ENCODE measurements around the gene CCDC88A. TPM values are rescaled to one million over a fixed set of nuclear protein-coding genes. Genes with fewer than 3 reads are reported as not detected.
"Not testable (repeated sequence)": the region's sequence is repeated elsewhere in the genome, so short reads cannot be mapped to it uniquely, and the experiment has no call there.

Gene CCDC88A
- total RNA-seq = 66.2 TPM
- 10 to 100 TPM; 48.7 to 76.6 (median 60.6) TPM for polyA plus RNA-seq (ENCODE audit: insufficient read depth in 1 of 8, insufficient read length in 8 of 8, low replicate concordance in 1 of 8)
- long read RNA-seq, donor 1, partial matches to known transcripts = 0 of 2 reads
- long read RNA-seq, donor 1, other reads (novel, unspliced or antisense) = 0 of 2 reads
- long read RNA-seq, donor 2 = 0 reads
- long read RNA-seq, donor 3, full-length matches to known transcripts = 4 of 12 reads
- long read RNA-seq, donor 3, partial matches to known transcripts = 8 of 12 reads
- long read RNA-seq, donor 3, other reads (novel, unspliced or antisense) = 0 of 12 reads
- long read RNA-seq, donor 4, full-length matches to known transcripts = 2 of 9 reads
- long read RNA-seq, donor 4, partial matches to known transcripts = 7 of 9 reads
- long read RNA-seq, donor 4, other reads (novel, unspliced or antisense) = 0 of 9 reads
- long read RNA-seq, donor 5, partial matches to known transcripts = 29 of 32 reads
- long read RNA-seq, donor 5, other reads (novel, unspliced or antisense) = 0 of 32 reads
- long read RNA-seq, donor 6, full-length matches to known transcripts = 5 of 14 reads
- long read RNA-seq, donor 6, partial matches to known transcripts = 9 of 14 reads
- long read RNA-seq, donor 6, other reads (novel, unspliced or antisense) = 0 of 14 reads
- long read RNA-seq, donor 7, partial matches to known transcripts = 13 of 16 reads
- long read RNA-seq, donor 7, other reads (novel, unspliced or antisense) = 0 of 16 reads
- long read RNA-seq, donor 8, full-length matches to known transcripts = 5 of 19 reads
- long read RNA-seq, donor 8, partial matches to known transcripts = 14 of 19 reads
- long read RNA-seq, donor 8, other reads (novel, unspliced or antisense) = 0 of 19 reads
- long read RNA-seq, donor 9, partial matches to known transcripts = 16 of 18 reads
- long read RNA-seq, donor 9, other reads (novel, unspliced or antisense) = 0 of 18 reads
- long read RNA-seq, donor 10, full-length matches to known transcripts = 3 of 39 reads
- long read RNA-seq, donor 10, partial matches to known transcripts = 36 of 39 reads
- long read RNA-seq, donor 10, other reads (novel, unspliced or antisense) = 0 of 39 reads
- long read RNA-seq, donor 11, full-length matches to known transcripts = 3 of 23 reads
- long read RNA-seq, donor 11, partial matches to known transcripts = 20 of 23 reads
- long read RNA-seq, donor 11, other reads (novel, unspliced or antisense) = 0 of 23 reads

GRCh38 chr2:55419679-55420438, at the start of gene CCDC88A:
Gene CCDC88A, minus strand, starts transcription at chr2:55419856. Its CDS starts 777 bp downstream, at chr2:55419079.
- Histone ChIP-seq H3K27me3 (ENCODE audit: control insufficient read depth, insufficient read depth, low read length) (no peaks in the 10 kb centered on the region), H3K4me1 (ENCODE audit: control insufficient read depth, insufficient read depth, low read length) (peaks cover 10% of the 10 kb centered on the region), H3K27ac (ENCODE audit: low read length) (peak within 1 kb of the TSS; percentile 99), H3K4me3 (ENCODE audit: low read length) (peak within 1 kb of the TSS; percentile 99), H3K36me3 (ENCODE audit: control insufficient read depth, insufficient read depth, low read length) (peaks cover 3% of the 10 kb centered on the region), H3K9me3 (replicated peaks; ENCODE audit: control insufficient read depth, low read depth, low read length) (no peaks in the 10 kb centered on the region)
- peak; percentile 99 for DNase-seq
- WGBS (ENCODE audit: insufficient coverage) = 0% methylated on average over 50 of the region's 62 CpGs

GRCh38 chr2:55461679-55462078, 42.0 kb upstream of the CCDC88A start:
- Histone ChIP-seq H3K27me3 (ENCODE audit: control insufficient read depth, insufficient read depth, low read length) (no peaks in the 10 kb centered on the region), H3K4me1 (ENCODE audit: control insufficient read depth, insufficient read depth, low read length) (no peaks in the 10 kb centered on the region), H3K36me3 (ENCODE audit: control insufficient read depth, insufficient read depth, low read length) (no peaks in the 10 kb centered on the region), H3K27ac (ENCODE audit: low read length) (no peak overlapping the region), H3K4me3 (ENCODE audit: low read length) (no peak overlapping the region), H3K9me3 (replicated peaks; ENCODE audit: control insufficient read depth, low read depth, low read length) (no peaks in the 10 kb centered on the region)
- DNase-seq = no peak
- WGBS (ENCODE audit: insufficient coverage) = no CpG with 5 or more reads among the region's 2 CpGs

GRCh38 chr2:55460562-55460961, 40.9 kb upstream of the CCDC88A start:
- H3K4me1 ChIP-seq (ENCODE audit: control insufficient read depth, insufficient read depth, low read length) = no peaks in the 10 kb centered on the region
- no peak overlapping the region for H3K4me3 ChIP-seq (ENCODE audit: low read length)
- no peaks in the 10 kb centered on the region for H3K36me3 ChIP-seq (ENCODE audit: control insufficient read depth, insufficient read depth, low read length)
- DNase-seq = no peak
- no peak overlapping the region for H3K27ac ChIP-seq (ENCODE audit: low read length)
- no peaks in the 10 kb centered on the region for H3K9me3 ChIP-seq (replicated peaks; ENCODE audit: control insufficient read depth, low read depth, low read length)
- no CpG with 5 or more reads among the region's 3 CpGs for WGBS (ENCODE audit: insufficient coverage)
- H3K27me3 ChIP-seq (ENCODE audit: control insufficient read depth, insufficient read depth, low read length) = no peaks in the 10 kb centered on the region

- H3K4me3 ChIP-seq (ENCODE audit: low read length) = no peak overlapping the region
- WGBS (ENCODE audit: insufficient coverage) = 77% methylated on average over 8 of the region's 11 CpGs
- DNase-seq = no peak
- no peaks in the 10 kb centered on the region for H3K9me3 ChIP-seq (replicated peaks; ENCODE audit: control insufficient read depth, low read depth, low read length)
- H3K27ac ChIP-seq (ENCODE audit: low read length) = no peak overlapping the region
- H3K4me1 ChIP-seq (ENCODE audit: control insufficient read depth, insufficient read depth, low read length) = no peaks in the 10 kb centered on the region
- H3K27me3 ChIP-seq (ENCODE audit: control insufficient read depth, insufficient read depth, low read length) = no peaks in the 10 kb centered on the region
- no peaks in the 10 kb centered on the region for H3K36me3 ChIP-seq (ENCODE audit: control insufficient read depth, insufficient read depth, low read length)
These were observed 40.1 kb upstream of the CCDC88A start for GRCh38 chr2:55459714-55460274.

- H3K36me3 ChIP-seq (ENCODE audit: control insufficient read depth, insufficient read depth, low read length) = no peaks in the 10 kb centered on the region
- no peaks in the 10 kb centered on the region for H3K27me3 ChIP-seq (ENCODE audit: control insufficient read depth, insufficient read depth, low read length)
- no peak overlapping the region for H3K4me3 ChIP-seq (ENCODE audit: low read length)
- WGBS (ENCODE audit: insufficient coverage) = no CpG with 5 or more reads among the region's 3 CpGs
- H3K4me1 ChIP-seq (ENCODE audit: control insufficient read depth, insufficient read depth, low read length) = no peaks in the 10 kb centered on the region
- DNase-seq = no peak
- H3K27ac ChIP-seq (ENCODE audit: low read length) = no peak overlapping the region
- H3K9me3 ChIP-seq (replicated peaks; ENCODE audit: control insufficient read depth, low read depth, low read length) = no peaks in the 10 kb centered on the region
These were observed 39.6 kb upstream of the CCDC88A start for GRCh38 chr2:55459279-55459678.

GRCh38 chr2:55454121-55454520, 34.5 kb upstream of the CCDC88A start:
- Histone ChIP-seq H3K36me3 (ENCODE audit: control insufficient read depth, insufficient read depth, low read length) (no peaks in the 10 kb centered on the region), H3K4me3 (ENCODE audit: low read length) (no peak overlapping the region), H3K27ac (ENCODE audit: low read length) (no peak overlapping the region), H3K4me1 (ENCODE audit: control insufficient read depth, insufficient read depth, low read length) (no peaks in the 10 kb centered on the region), H3K27me3 (ENCODE audit: control insufficient read depth, insufficient read depth, low read length) (no peaks in the 10 kb centered on the region), H3K9me3 (replicated peaks; ENCODE audit: control insufficient read depth, low read depth, low read length) (no peaks in the 10 kb centered on the region)
- DNase-seq = no peak
- WGBS (ENCODE audit: insufficient coverage) = 97% methylated on average over 4 of the region's 5 CpGs

- no peak for DNase-seq
- Histone ChIP-seq H3K4me1 (ENCODE audit: control insufficient read depth, insufficient read depth, low read length) (no peaks in the 10 kb centered on the region), H3K27me3 (ENCODE audit: control insufficient read depth, insufficient read depth, low read length) (no peaks in the 10 kb centered on the region), H3K9me3 (replicated peaks; ENCODE audit: control insufficient read depth, low read depth, low read length) (no peaks in the 10 kb centered on the region), H3K4me3 (ENCODE audit: low read length) (no peak overlapping the region), H3K36me3 (ENCODE audit: control insufficient read depth, insufficient read depth, low read length) (no peaks in the 10 kb centered on the region), H3K27ac (ENCODE audit: low read length) (no peak overlapping the region)
- no CpG with 5 or more reads among the region's 2 CpGs for WGBS (ENCODE audit: insufficient coverage)
These were observed 33.2 kb upstream of the CCDC88A start for GRCh38 chr2:55452879-55453278.

GRCh38 chr2:55451699-55452098, 32.0 kb upstream of the CCDC88A start:
- Histone ChIP-seq H3K27me3 (ENCODE audit: control insufficient read depth, insufficient read depth, low read length) (no peaks in the 10 kb centered on the region), H3K36me3 (ENCODE audit: control insufficient read depth, insufficient read depth, low read length) (no peaks in the 10 kb centered on the region), H3K9me3 (replicated peaks; ENCODE audit: control insufficient read depth, low read depth, low read length) (no peaks in the 10 kb centered on the region), H3K4me3 (ENCODE audit: low read length) (no peak overlapping the region), H3K27ac (ENCODE audit: low read length) (no peak overlapping the region), H3K4me1 (ENCODE audit: control insufficient read depth, insufficient read depth, low read length) (no peaks in the 10 kb centered on the region)
- peak; percentile 52 for DNase-seq
- 43% methylated on average over 1 of the region's 2 CpGs for WGBS (ENCODE audit: insufficient coverage)

- H3K4me3 ChIP-seq (ENCODE audit: low read length); H3K27me3 ChIP-seq (ENCODE audit: control insufficient read depth, insufficient read depth, low read length); DNase-seq; H3K4me1 ChIP-seq (ENCODE audit: control insufficient read depth, insufficient read depth, low read length); H3K27ac ChIP-seq (ENCODE audit: low read length); H3K9me3 ChIP-seq (replicated peaks; ENCODE audit: control insufficient read depth, low read depth, low read length); H3K36me3 ChIP-seq (ENCODE audit: control insufficient read depth, insufficient read depth, low read length): not testable (repeated sequence)
- WGBS (ENCODE audit: insufficient coverage) = 92% methylated on average over 3 of the region's 3 CpGs
These were observed 30.4 kb upstream of the CCDC88A start for GRCh38 chr2:55450014-55450413.
